HG02798 (cell line): ENCODE data around the gene POLR2E.
A peak's percentile ranks its signal among the peaks of the same experiment; 100 is the strongest.

Experiments
- ATAC-seq: cut with Tn5 transposase; IDR thresholded peaks from one replicate; pipeline ENCODE4 v1.9.1; 2021; ENCODE audit warnings: mild to moderate bottlenecking; ENCODE audit not compliant: unreplicated experiment, poor library complexity

Gene POLR2E

GRCh38 chr19:1112268-1113029 is 17.3 kb upstream of the POLR2E start:
- no peak for ATAC-seq

GRCh38 chr19:1111641-1112267 is 16.6 kb upstream of the POLR2E start:
- ATAC-seq = no peak

GRCh38 chr19:1110809-1111640 is 15.8 kb upstream of the POLR2E start:
- no peak for ATAC-seq

GRCh38 chr19:1109697-1110671 is 14.8 kb upstream of the POLR2E start:
- ATAC-seq = no peak

- ATAC-seq = no peak
Observed at GRCh38 chr19:1109032-1109551, 13.9 kb upstream of the POLR2E start.

- no peak for ATAC-seq
Observed at GRCh38 chr19:1108291-1109031, 13.3 kb upstream of the POLR2E start.

- ATAC-seq = no peak
Observed at GRCh38 chr19:1107661-1108261, 12.6 kb upstream of the POLR2E start.

GRCh38 chr19:1106841-1107660 is 11.9 kb upstream of the POLR2E start:
- no peak for ATAC-seq

GRCh38 chr19:1105873-1106840 is 11.0 kb upstream of the POLR2E start:
- ATAC-seq = no peak

GRCh38 chr19:1105008-1105872 is 10.1 kb upstream of the POLR2E start:
- no peak for ATAC-seq

- ATAC-seq = peak; percentile 29
Observed at GRCh38 chr19:1104311-1105007, 9.3 kb upstream of the POLR2E start.

- ATAC-seq = peak; percentile 83
Observed at GRCh38 chr19:1103708-1104310, 8.6 kb upstream of the POLR2E start, which contains the start of gene GPX4. TSS of gene GPX4 (plus strand) at chr19:1103994. CDS start at chr19:1104044, 50 bp downstream.

GRCh38 chr19:1103132-1103707 is 8.0 kb upstream of the POLR2E start:
- no peak for ATAC-seq

- peak; percentile 22 for ATAC-seq
Observed at GRCh38 chr19:1102407-1103131, 7.4 kb upstream of the POLR2E start.
